BJ (cell line): ENCODE results near the gene C17orf58. TPM values are rescaled to one million over a fixed set of nuclear protein-coding genes. Genes with fewer than 3 reads are reported as not detected.

Source experiments
- CTCF ChIA-PET: fragments of 350-600 bp; formaldehyde crosslinking; extraction: SDS; loops from one replicate; lab custom pipeline; 2021; ENCODE audit warnings: antibody characterized with exemption, inconsistent platforms; lab: Yijun Ruan, JAX
- POLR2A ChIA-PET: fragments of 300-600 bp; sonication (Branson Sonifier 250); formaldehyde crosslinking; extraction: SDS; loops from one replicate; lab custom pipeline; 2021; ENCODE audit warnings: antibody characterized with exemption; lab: Charles Lee
- DNase-seq: peaks from one replicate; pipeline ENCODE4 v3.0.0-alpha.2; 2011; ENCODE audit warnings: low read depth
- H3K27me3 ChIP-seq: 2 replicates; pipeline ENCODE4 v1.6.0; 2011; ENCODE audit warnings: low read length; ENCODE audit not compliant: control insufficient read depth, insufficient read depth
- H3K36me3 ChIP-seq: 2 replicates; pipeline ENCODE4 v1.5.1; 2011; ENCODE audit warnings: low read length; ENCODE audit not compliant: control insufficient read depth, insufficient read depth
- H3K4me3 ChIP-seq: 2 replicates; pipeline ENCODE4 v1.5.1; 2011; ENCODE audit warnings: low read depth, mild to moderate bottlenecking, control low read depth, low read length
- CTCF ChIP-seq: IDR thresholded peaks from 2 replicates; pipeline ENCODE4 v1.5.1; 2011; ENCODE audit warnings: low read depth, mild to moderate bottlenecking, control low read depth, inconsistent platforms, low read length, moderate library complexity; ENCODE audit not compliant: insufficient read depth
- polyA plus RNA-seq: library from polyadenylated mRNA; depleted of rRNA; stranded (reverse); fragments of >200 nt; gene quantifications from 2 replicates; pipeline ENCODE4 v1.2.3, GENCODE V29; 2011

The C17orf58 gene
- polyA plus RNA-seq, 1 experiment, result 8.9 TPM

GRCh38 chr17:67993998-67994361 lies 2.3 kb downstream of the C17orf58 start:
- ChIA-PET POLR2A (interaction anchor here (0.6 kb wide), 1 partner anchor 14 kb away, joined by 3 read pairs; no protein-coding TSS in a partner anchor), CTCF (interaction anchor here (1.2 kb wide), 2 partner anchors 15 to 94 kb away, joined by 3 read pairs; no protein-coding TSS in a partner anchor)
- H3K4me3 ChIP-seq, result peak overlapping the region; percentile 92
- peaks cover 2% of the 10 kb centered on the region; the same call in 1 of the 2 replicates for H3K36me3 ChIP-seq
- H3K27me3 ChIP-seq, result no peaks in the 10 kb centered on the region
- DNase-seq, result no peak
- TF ChIP-seq CTCF, result no peak

- DNase-seq, result peak; percentile 18
- peaks cover 2% of the 10 kb centered on the region; the same call in 1 of the 2 replicates for H3K36me3 ChIP-seq
Measured at GRCh38 chr17:67993153-67993997, 2.9 kb downstream of the C17orf58 start.

DNA sequence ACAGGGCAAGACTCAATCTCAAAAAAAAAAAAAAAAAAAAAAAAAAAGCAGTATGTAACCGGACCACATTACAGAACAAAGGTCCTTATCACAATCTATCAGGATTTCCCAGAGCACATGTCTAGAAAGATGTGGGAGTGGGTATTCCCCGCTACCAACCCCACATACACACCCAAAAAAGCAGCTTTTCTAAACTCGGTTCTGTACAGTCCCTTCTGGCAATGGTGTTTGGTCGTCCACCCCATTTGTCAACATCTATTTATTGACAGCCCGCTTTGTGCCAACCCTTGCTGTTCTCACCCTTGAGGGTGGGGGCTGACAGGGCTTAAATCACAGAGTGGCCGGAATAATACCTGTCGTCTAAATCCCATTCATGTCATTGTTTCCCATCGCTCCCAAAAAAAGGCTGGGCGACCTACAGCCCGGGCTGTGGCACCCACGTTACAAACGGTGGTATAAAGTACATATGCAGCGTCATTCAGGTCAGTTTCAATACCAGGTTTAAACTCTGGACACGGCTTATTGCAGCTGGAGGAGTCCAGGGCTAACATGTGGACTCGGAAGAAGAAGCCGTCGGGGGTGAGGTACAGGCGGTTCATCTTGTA lies 3.6 kb downstream of the C17orf58 start:
- no peak for DNase-seq
- Histone ChIP-seq H3K27me3 (no peaks in the 10 kb centered on the region), H3K4me3 (peak overlapping the region; percentile 70), H3K36me3 (peaks cover 2% of the 10 kb centered on the region; the same call in 1 of the 2 replicates)
- POLR2A ChIA-PET, result no interaction called here
- TF ChIP-seq CTCF, result no peak
- CTCF ChIA-PET, result no interaction called here

More at GRCh38 chr17:67993153-67993997, 2.9 kb downstream of the C17orf58 start:
- H3K27me3 ChIP-seq, result no peaks in the 10 kb centered on the region
- ChIA-PET CTCF (interaction anchor here (1.2 kb wide), 1 partner anchor 95 kb away, joined by 3 read pairs; no protein-coding TSS in a partner anchor), POLR2A (interaction anchor here (0.6 kb wide), 1 partner anchor 13 kb away, joined by 3 read pairs; no protein-coding TSS in a partner anchor)
- peak overlapping the region; percentile 92 for H3K4me3 ChIP-seq
- TF ChIP-seq CTCF, result peak; percentile 19

DNA sequence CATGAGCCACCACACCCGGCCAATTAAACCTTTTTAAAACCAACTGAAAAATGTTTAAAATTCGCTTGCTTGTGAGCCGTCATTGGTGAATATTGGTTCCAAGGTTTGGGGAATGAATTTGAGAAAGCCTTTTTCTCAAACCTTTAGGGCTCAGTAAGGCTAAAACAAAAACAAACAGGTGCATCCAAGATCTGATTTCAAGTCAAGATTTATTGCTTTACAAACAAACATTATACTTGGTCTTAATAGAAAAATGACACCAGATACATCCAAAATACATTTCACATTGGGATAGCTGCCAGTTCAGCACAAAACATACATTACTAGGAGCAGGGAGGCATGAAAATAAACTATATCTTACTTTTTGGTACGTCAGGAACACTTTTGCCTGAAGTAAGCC lies 5.4 kb downstream of the C17orf58 start:
- no peak for TF ChIP-seq CTCF
- ChIA-PET CTCF (no interaction called here), POLR2A (no interaction called here)
- peaks cover 2% of the 10 kb centered on the region; the same call in 1 of the 2 replicates for H3K36me3 ChIP-seq
- DNase-seq, result no peak
- H3K4me3 ChIP-seq, result no peak overlapping the region
- H3K27me3 ChIP-seq, result no peaks in the 10 kb centered on the region

DNA sequence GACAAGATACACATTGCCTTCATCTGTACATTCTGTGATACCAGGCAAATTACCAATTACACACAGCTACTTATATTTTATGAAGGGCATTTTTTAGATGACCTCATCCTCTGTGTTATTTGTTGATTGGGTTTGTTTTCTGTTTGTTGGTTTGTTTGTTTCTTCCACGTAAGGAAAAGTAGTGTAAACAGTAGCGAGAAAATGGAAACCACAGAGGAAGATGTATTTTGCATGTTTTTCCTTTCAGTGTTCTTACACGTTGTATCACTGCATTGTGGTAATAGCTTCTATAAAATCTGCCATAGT lies 12.9 kb downstream of the C17orf58 start:
- POLR2A ChIA-PET, result no interaction called here
- Histone ChIP-seq H3K27me3 (no peaks in the 10 kb centered on the region), H3K36me3 (no peaks in the 10 kb centered on the region; the same call in 1 of the 2 replicates), H3K4me3 (no peak overlapping the region)
- CTCF ChIA-PET, result no interaction called here
- no peak for DNase-seq
- no peak for TF ChIP-seq CTCF
